Esophagus squamous epithelium (tissue), 5 donors: ENCODE measurements around the gene CISH. TPM values are rescaled to one million over a fixed set of nuclear protein-coding genes. Genes with fewer than 3 reads are reported as not detected.

Experiments
- DNase-seq: peaks from one replicate; lab custom pipeline; 2025; lab: John Stamatoyannopoulos, UW
- H3K27ac ChIP-seq, 4 donors: fragments of 200-600 bp; sonication (generic); one replicate each; pipeline ENCODE4 v1.5.1; 2016 to 2019; ENCODE audit warnings: mild to moderate bottlenecking in 1 of 4
- H3K27me3 ChIP-seq, 4 donors: fragments of 200-600 bp; sonication (generic); 1 replicate in 3 of 4; 2 replicates in 1 of 4; pipeline versions ENCODE4 v1.5.1 to v1.6.0; 2017 to 2021; ENCODE audit warnings: antibody characterized with exemption in 1 of 4
- H3K36me3 ChIP-seq, 3 donors: fragments of 200-600 bp; sonication (generic); one replicate each; pipeline ENCODE4 v1.5.1; 2016 to 2019
- H3K4me1 ChIP-seq, 3 donors: fragments of 200-600 bp; sonication (generic); one replicate each; pipeline ENCODE4 v1.5.1; 2017 to 2019
- H3K4me3 ChIP-seq, 4 donors: fragments of 200-600 bp; sonication (generic); 1 replicate in 3 of 4; 2 replicates in 1 of 4; pipeline ENCODE4 v1.5.1; 2016 to 2019; ENCODE audit warnings: mild to moderate bottlenecking in 2 of 4, moderate library complexity in 1 of 4
- H3K9me3 ChIP-seq, 3 donors: fragments of 200-600 bp; sonication (generic); one replicate each; pipeline ENCODE4 v1.5.1; 2016 to 2019
- CTCF ChIP-seq, 6 experiments: fragments of 450-650 bp in 4 of 6; fragments of 200-600 bp in 2 of 6; sonication (generic) in 2 of 6; IDR thresholded peaks; one replicate each; pipeline ENCODE4 v1.5.1; 2016 to 2019; ENCODE audit warnings: antibody characterized with exemption in 6 of 6, mild to moderate bottlenecking in 4 of 6, moderate library complexity in 4 of 6
- POLR2A ChIP-seq, 4 donors: fragments of 450-650 bp; IDR thresholded peaks; one replicate each; pipeline ENCODE4 v1.6.1; 2017; ENCODE audit warnings: antibody characterized with exemption in 4 of 4, mild to moderate bottlenecking in 4 of 4, moderate library complexity in 3 of 4
- whole genome bisulfite sequencing, 2 donors: methylation state at CpG; one replicate each; pipeline ENCODE4 v1.1.5; 2018; 5-methylcytosine and 5-hydroxymethylcytosine counted together
- intact Hi-C: fragments of 100-400 bp; cut with DNase I; formaldehyde crosslinking; loops from one replicate; pipeline ENCODE4 v1.15.0; 2022
- total RNA-seq, 4 donors: library from RNA; depleted of rRNA; stranded (reverse); fragments of >200 nt; gene quantifications; one replicate each; pipeline ENCODE4 v1.1.0, GENCODE V29; 2016
- donor health status: DM: yes; HTN: yes; CAD: no.

The CISH gene
- total RNA-seq, 4 donors from 2014 or later = 3.1 to 11.1 (median 6.8) TPM

GRCh38 chr3:50577348-50577747 is 34.2 kb downstream of the CISH start:
- Histone ChIP-seq H3K36me3 (peaks cover 0 to 75% (median 7%) of the 10 kb centered on the region in 3 donors), H3K27ac (no peak overlapping the region)
- 83 to 100% methylated on average over 2 of the region's 2 CpGs for WGBS, 2 donors

GRCh38 chr3:50575372-50575771 is 36.2 kb downstream of the CISH start:
- H3K4me1 ChIP-seq = peaks cover under 1 to 54% (median 15%) of the 10 kb centered on the region in 3 donors
- no peak for TF ChIP-seq CTCF (IDR thresholded peaks at IDR 0.05)
- no peak for TF ChIP-seq POLR2A (IDR thresholded peaks at IDR 0.05)
- intact Hi-C loops = no loop called here
- no peaks in the 10 kb centered on the region for H3K27me3 ChIP-seq
- H3K4me3 ChIP-seq = no peak overlapping the region
- no peak overlapping the region for H3K27ac ChIP-seq
- H3K9me3 ChIP-seq = no peaks in the 10 kb centered on the region
- DNase-seq = no peak
- peaks cover 0 to 56% (median 2%) of the 10 kb centered on the region in 3 donors for H3K36me3 ChIP-seq
- WGBS, 2 donors = 34 to 59% methylated on average over 6 of the region's 6 CpGs

More at GRCh38 chr3:50577348-50577747, 34.2 kb downstream of the CISH start:
- no peak for DNase-seq
- Histone ChIP-seq H3K4me3 (no peak overlapping the region), H3K9me3 (no peaks in the 10 kb centered on the region), H3K4me1 (peaks cover 0 to 34% (median 12%) of the 10 kb centered on the region in 3 donors), H3K27me3 (no peaks in the 10 kb centered on the region)
- TF ChIP-seq POLR2A (IDR thresholded peaks at IDR 0.05) (no peak), CTCF (IDR thresholded peaks at IDR 0.05) (no peak)
- intact Hi-C loops = no loop called here

GRCh38 chr3:50574444-50574831 is 37.1 kb downstream of the CISH start:
- intact Hi-C loops = no loop called here
- no peak overlapping the region for H3K4me3 ChIP-seq
- DNase-seq = no peak
- TF ChIP-seq POLR2A (IDR thresholded peaks at IDR 0.05) (no peak), CTCF (IDR thresholded peaks at IDR 0.05) (no peak)
- H3K27me3 ChIP-seq = no peaks in the 10 kb centered on the region
- peak overlapping the region in 1 of 4 donors; percentile 26 for H3K27ac ChIP-seq
- H3K36me3 ChIP-seq = peaks cover 0 to 46% (median 0%) of the 10 kb centered on the region in 3 donors
- H3K9me3 ChIP-seq = no peaks in the 10 kb centered on the region
- WGBS, 2 donors = 80 to 86% methylated on average over 1 of the region's 1 CpG
- peaks cover 6 to 63% (median 23%) of the 10 kb centered on the region in 3 donors for H3K4me1 ChIP-seq

- H3K4me1 ChIP-seq = peaks cover 6 to 64% (median 23%) of the 10 kb centered on the region in 3 donors
- TF ChIP-seq POLR2A (IDR thresholded peaks at IDR 0.05) (no peak), CTCF (IDR thresholded peaks at IDR 0.05) (no peak)
- DNase-seq = no peak
- peaks cover 0 to 40% (median 0%) of the 10 kb centered on the region in 3 donors for H3K36me3 ChIP-seq
- no peaks in the 10 kb centered on the region for H3K27me3 ChIP-seq
- H3K27ac ChIP-seq = peak overlapping the region in 2 of 4 donors; percentile 17 to 26
- WGBS, 2 donors = 75 to 80% methylated on average over 6 to 8 of the region's 8 CpGs
- intact Hi-C loops = loop anchor here (2.0 kb wide), 1 partner anchor 39 kb away; no protein-coding TSS in a partner anchor
- no peak overlapping the region for H3K4me3 ChIP-seq
- H3K9me3 ChIP-seq = no peaks in the 10 kb centered on the region
These were observed 37.8 kb downstream of the CISH start for GRCh38 chr3:50573566-50574443.

- H3K4me3 ChIP-seq = no peak overlapping the region
- H3K9me3 ChIP-seq = no peaks in the 10 kb centered on the region
- WGBS, 2 donors = 70 to 85% methylated on average over 2 of the region's 4 CpGs
- peaks cover 6 to 73% (median 32%) of the 10 kb centered on the region in 3 donors for H3K4me1 ChIP-seq
- H3K27me3 ChIP-seq = no peaks in the 10 kb centered on the region
- TF ChIP-seq POLR2A (IDR thresholded peaks at IDR 0.05) = no peak
- TF ChIP-seq CTCF (IDR thresholded peaks at IDR 0.05) = no peak
- H3K27ac ChIP-seq = peak overlapping the region in 1 of 4 donors; percentile 48
- H3K36me3 ChIP-seq = peaks cover 0 to 31% (median 0%) of the 10 kb centered on the region in 3 donors
- DNase-seq = no peak
- intact Hi-C loops = loop anchor here (2.0 kb wide), 1 partner anchor 40 kb away; no protein-coding TSS in a partner anchor
These were observed 38.7 kb downstream of the CISH start for GRCh38 chr3:50572801-50573371.
